Stomach (tissue), 9 donors: ENCODE data around the gene PIAS2. TPM values are rescaled to one million over a fixed set of nuclear protein-coding genes. Genes with fewer than 3 reads are reported as not detected.

Source experiments
- DNase-seq, 2 donors: peaks; one replicate each; pipeline versions ENCODE4 v3.0.0 to v3.0.0-alpha.2; 2013 to 2019
- H3K27ac ChIP-seq, 5 donors: fragments of 200-600 bp in 4 of 5; sonication (generic) in 4 of 5; one replicate each; pipeline ENCODE4 v1.5.1; 2013 to 2019; ENCODE audit warnings: mild to moderate bottlenecking in 1 of 5, moderate library complexity in 1 of 5
- H3K27me3 ChIP-seq, 3 donors: fragments of 200-600 bp; sonication (generic); one replicate each; pipeline ENCODE4 v1.5.1; 2017 to 2019; ENCODE audit warnings: mixed run types in 1 of 3
- H3K36me3 ChIP-seq, 4 donors: fragments of 200-600 bp; sonication (generic); 1 replicate in 3 of 4; 2 replicates in 1 of 4; pipeline ENCODE4 v1.5.1; 2016 to 2019
- H3K4me1 ChIP-seq, 4 donors: fragments of 200-600 bp; sonication (generic); one replicate each; pipeline ENCODE4 v1.5.1; 2016 to 2019
- H3K4me3 ChIP-seq, 4 donors: fragments of 200-600 bp; sonication (generic) in 3 of 4; one replicate each; pipeline ENCODE4 v1.5.1; 2016 to 2019; ENCODE audit warnings: mild to moderate bottlenecking in 1 of 4
- H3K9me3 ChIP-seq, 4 donors: fragments of 200-600 bp; sonication (generic); one replicate each; pipeline ENCODE4 v1.5.1; 2016 to 2019
- EP300 ChIP-seq: sonication (generic); formaldehyde crosslinking; IDR thresholded peaks from one replicate; pipeline ENCODE4 v1.6.1; 2017; ENCODE audit warnings: antibody characterized with exemption
- POLR2A ChIP-seq, 4 donors: fragments of 450-650 bp; IDR thresholded peaks; one replicate each; pipeline ENCODE4 v1.6.1; 2016; ENCODE audit warnings: antibody characterized with exemption in 4 of 4, control low read depth in 2 of 4, mild to moderate bottlenecking in 1 of 4, moderate library complexity in 1 of 4
- POLR2AphosphoS5 ChIP-seq, 3 donors: sonication (generic); formaldehyde crosslinking; IDR thresholded peaks; one replicate each; pipeline ENCODE4 v1.6.1; 2016; ENCODE audit warnings: antibody characterized with exemption in 3 of 3
- WGBS, 5 donors: extraction: QIAGEN DNeasy Blood & Tissue Kit in 3 of 5; methylation state at CpG; one replicate each; pipeline versions ENCODE4 v1.1.5 to v1.1.7; 2013 to 2018; 5-methylcytosine and 5-hydroxymethylcytosine counted together
- intact Hi-C: fragments of 100-400 bp; cut with DNase I; formaldehyde crosslinking; loops from one replicate; pipeline ENCODE4 v1.15.1; 2023; ENCODE audit warnings: low total_unique reads
- polyA plus RNA-seq, 3 donors: library from polyadenylated mRNA; stranded (reverse); fragments of 200-250 nt; gene quantifications; one replicate each; pipeline ENCODE4 v1.2.3, GENCODE V29; 2013
- total RNA-seq, 5 donors: library from RNA; depleted of rRNA; stranded (reverse); fragments of >200 nt; gene quantifications; one replicate each; pipeline versions ENCODE4 v1.1.0 to v1.2.3, GENCODE V29; 2014 to 2016
- TF ChIP-seq, protein P1 (sequence below), 7 experiments: fragments of 450-650 bp in 4 of 7; fragments of 200-600 bp in 3 of 7; sonication (generic) in 3 of 7; IDR thresholded peaks; one replicate each; pipeline ENCODE4 v1.5.1; 2016 to 2019; ENCODE audit warnings: antibody characterized with exemption in 7 of 7, control low read depth in 2 of 7, mild to moderate bottlenecking in 1 of 7
- donor health status: healthy with polysubstance abuse.
- donor health status: Bipolar disorder and iron deficiency.
- donor health status: healthy.

PIAS2 gene
- total and polyA plus RNA-seq, 8 donors: 3.4 to 83.4 (median 31.4) TPM

DNA sequence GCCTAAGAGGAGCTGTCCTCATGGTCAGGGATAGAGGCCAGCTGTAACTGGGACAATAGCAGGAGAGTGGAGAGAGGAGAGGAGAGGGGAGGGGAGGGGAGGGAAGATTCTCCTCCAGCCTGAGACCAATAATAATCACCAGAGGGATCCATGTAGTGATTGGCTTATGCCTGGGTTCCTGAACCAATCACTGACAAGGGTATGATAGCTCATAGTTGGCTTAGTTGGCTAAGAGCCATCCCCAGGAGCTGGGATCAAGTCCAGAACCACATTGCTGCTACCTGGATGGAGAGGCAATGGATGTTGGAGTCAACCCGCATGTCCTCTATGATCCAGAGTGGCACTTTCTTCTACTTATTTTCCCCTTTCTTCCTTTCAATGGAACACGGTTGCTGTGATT, 152.7 kb downstream of the PIAS2 start:
- no peak overlapping the region for H3K4me3 ChIP-seq
- peaks cover 0 to 38% (median 7%) of the 10 kb centered on the region in 3 donors for H3K27me3 ChIP-seq
- no peaks in the 10 kb centered on the region for H3K4me1 ChIP-seq
- H3K9me3 ChIP-seq: no peaks in the 10 kb centered on the region
- 86 to 93% (median 89%) methylated on average over 2 of the region's 2 CpGs for WGBS, 5 donors
- DNase-seq: no peak
- H3K36me3 ChIP-seq: no peaks in the 10 kb centered on the region
- intact Hi-C loops: no loop called here
- H3K27ac ChIP-seq: no peak overlapping the region
- TF ChIP-seq POLR2AphosphoS5 (IDR thresholded peaks at IDR 0.05): no peak
- TF ChIP-seq, protein P1, sequence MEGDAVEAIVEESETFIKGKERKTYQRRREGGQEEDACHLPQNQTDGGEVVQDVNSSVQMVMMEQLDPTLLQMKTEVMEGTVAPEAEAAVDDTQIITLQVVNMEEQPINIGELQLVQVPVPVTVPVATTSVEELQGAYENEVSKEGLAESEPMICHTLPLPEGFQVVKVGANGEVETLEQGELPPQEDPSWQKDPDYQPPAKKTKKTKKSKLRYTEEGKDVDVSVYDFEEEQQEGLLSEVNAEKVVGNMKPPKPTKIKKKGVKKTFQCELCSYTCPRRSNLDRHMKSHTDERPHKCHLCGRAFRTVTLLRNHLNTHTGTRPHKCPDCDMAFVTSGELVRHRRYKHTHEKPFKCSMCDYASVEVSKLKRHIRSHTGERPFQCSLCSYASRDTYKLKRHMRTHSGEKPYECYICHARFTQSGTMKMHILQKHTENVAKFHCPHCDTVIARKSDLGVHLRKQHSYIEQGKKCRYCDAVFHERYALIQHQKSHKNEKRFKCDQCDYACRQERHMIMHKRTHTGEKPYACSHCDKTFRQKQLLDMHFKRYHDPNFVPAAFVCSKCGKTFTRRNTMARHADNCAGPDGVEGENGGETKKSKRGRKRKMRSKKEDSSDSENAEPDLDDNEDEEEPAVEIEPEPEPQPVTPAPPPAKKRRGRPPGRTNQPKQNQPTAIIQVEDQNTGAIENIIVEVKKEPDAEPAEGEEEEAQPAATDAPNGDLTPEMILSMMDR (IDR thresholded peaks at IDR 0.05): no peak
- no peak for TF ChIP-seq POLR2A (IDR thresholded peaks at IDR 0.05)
- TF ChIP-seq EP300: no peak

DNA sequence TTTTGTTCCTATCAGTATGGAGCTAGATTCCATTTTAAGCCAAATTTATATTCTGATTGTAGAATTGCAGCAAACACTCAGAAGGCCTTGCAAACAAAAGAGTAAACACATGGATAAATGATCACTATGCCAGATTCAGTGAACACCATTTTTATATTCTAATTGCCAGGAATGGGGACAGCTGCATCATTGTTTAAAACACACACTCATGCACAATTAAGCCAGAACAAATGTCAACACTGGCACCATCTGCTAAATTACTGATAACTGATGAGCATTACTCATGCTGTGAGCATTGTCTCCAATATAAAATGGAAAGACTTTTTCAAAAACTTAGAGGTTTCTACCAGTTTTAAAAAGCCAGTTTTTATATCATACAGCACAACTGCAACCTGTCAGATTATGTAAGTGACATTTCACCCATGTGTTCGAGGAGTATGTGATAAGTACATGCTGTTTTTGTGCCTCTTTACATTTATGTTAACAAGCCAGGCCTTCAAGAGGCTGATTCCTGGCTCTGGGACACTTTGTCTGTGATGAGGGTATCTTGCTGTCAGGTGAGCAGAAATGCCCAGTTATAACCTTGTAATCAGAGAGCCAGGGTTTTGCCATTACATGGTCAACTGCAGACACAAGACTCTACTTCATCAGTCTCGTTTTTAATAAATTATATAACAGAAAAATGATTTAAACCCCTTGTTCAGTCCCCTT, 156.1 kb downstream of the PIAS2 start:
- no peak for DNase-seq
- H3K36me3 ChIP-seq: no peaks in the 10 kb centered on the region
- 34 to 54% (median 46%) methylated on average over 2 of the region's 2 CpGs for WGBS, 5 donors
- H3K4me1 ChIP-seq: peaks cover 19% of the 10 kb centered on the region in 4 donors
- no peak overlapping the region for H3K4me3 ChIP-seq
- TF ChIP-seq EP300: no peak
- TF ChIP-seq POLR2A (IDR thresholded peaks at IDR 0.05): no peak
- TF ChIP-seq, protein P1 (IDR thresholded peaks at IDR 0.05): no peak
- no peak for TF ChIP-seq POLR2AphosphoS5 (IDR thresholded peaks at IDR 0.05)
- H3K27me3 ChIP-seq: peaks cover 11 to 70% (median 33%) of the 10 kb centered on the region in 3 donors
- no peak overlapping the region for H3K27ac ChIP-seq
- H3K9me3 ChIP-seq: no peaks in the 10 kb centered on the region
- intact Hi-C loops: no loop called here

DNA sequence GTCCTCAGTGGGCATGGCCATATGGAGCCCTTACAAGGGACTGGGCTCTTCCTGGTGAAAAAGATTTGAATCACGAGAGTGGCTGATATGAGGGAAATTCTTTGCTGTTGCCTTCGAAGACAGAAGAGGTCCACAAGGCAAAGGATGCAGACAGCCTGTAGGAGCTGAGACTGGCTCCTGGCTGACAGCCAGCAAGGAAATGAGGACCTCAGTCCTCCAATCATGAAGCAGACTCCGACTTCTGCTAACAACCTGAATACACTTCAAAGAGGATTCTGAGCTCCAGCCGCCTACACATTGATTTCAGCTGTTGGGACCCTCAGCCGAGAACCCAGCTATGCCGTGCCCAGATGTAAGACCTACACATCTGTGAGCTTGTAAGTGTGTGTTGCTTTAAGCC, 157.4 kb downstream of the PIAS2 start:
- intact Hi-C loops: no loop called here
- peak in 1 of 2 donors; percentile 33 for DNase-seq
- no peak overlapping the region for H3K4me3 ChIP-seq
- H3K4me1 ChIP-seq: peaks cover 21 to 28% (median 25%) of the 10 kb centered on the region in 4 donors
- peaks cover 17 to 79% (median 47%) of the 10 kb centered on the region in 3 donors for H3K27me3 ChIP-seq
- 34 to 52% (median 49%) methylated on average over 5 to 6 of the region's 6 CpGs for whole genome bisulfite sequencing, 5 donors
- H3K9me3 ChIP-seq: no peaks in the 10 kb centered on the region
- no peak overlapping the region for H3K27ac ChIP-seq
- TF ChIP-seq POLR2AphosphoS5 (IDR thresholded peaks at IDR 0.05) (no peak), POLR2A (IDR thresholded peaks at IDR 0.05) (no peak), EP300 (no peak)
- TF ChIP-seq, protein P1 (IDR thresholded peaks at IDR 0.05): no peak
- H3K36me3 ChIP-seq: no peaks in the 10 kb centered on the region

DNA sequence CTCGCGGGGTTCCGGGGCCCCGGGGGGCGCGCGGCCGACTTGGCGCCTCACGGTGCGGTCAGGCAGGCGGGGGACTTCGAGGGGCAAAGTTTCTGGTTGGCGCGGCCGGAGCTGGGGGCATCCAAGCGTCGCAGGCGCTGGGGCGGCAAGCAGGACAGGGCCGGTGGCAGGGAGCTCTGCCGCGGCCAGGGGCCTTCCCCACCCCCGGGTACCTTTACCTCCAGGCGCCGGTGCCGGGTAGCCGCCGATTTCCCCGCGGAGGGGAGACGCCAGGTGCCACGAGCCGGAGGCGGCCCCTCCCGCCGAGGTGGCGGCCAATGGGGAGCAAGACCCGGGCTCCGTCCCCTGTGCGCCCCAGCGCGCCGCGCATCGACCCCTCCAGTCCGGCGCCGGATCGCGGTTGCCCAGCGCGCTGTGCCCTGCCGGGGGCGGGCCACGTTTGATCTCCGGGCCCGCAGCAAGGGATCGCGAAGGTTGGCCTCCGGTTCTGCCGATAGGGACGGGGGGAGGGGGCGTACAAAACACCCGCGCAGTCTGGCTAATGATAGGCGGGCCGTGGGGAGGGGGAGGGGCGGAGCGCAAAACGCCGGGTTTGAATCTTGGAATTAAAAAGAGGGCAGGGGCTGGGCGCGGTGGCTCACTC, 160.6 kb downstream of the PIAS2 start, which contains the start of gene ST8SIA5:
ST8SIA5 (minus strand) TSS at position 495 of the 643 bp plus-strand sequence. CDS start 545 bp downstream, outside the sequence.
- Histone ChIP-seq H3K4me3 (peak within 1 kb of the TSS; percentile 24 to 36 (median 30)), H3K9me3 (no peaks in the 10 kb centered on the region), H3K36me3 (no peaks in the 10 kb centered on the region), H3K27me3 (peaks cover 17 to 93% (median 52%) of the 10 kb centered on the region in 3 donors), H3K4me1 (peaks cover 21 to 28% (median 25%) of the 10 kb centered on the region in 4 donors), H3K27ac (no peak within 1 kb of the TSS)
- 1 to 5% (median 3%) methylated on average over 17 to 74 of the region's 74 CpGs for WGBS, 5 donors
- intact Hi-C loops: no loop called here
- TF ChIP-seq, protein P1 (IDR thresholded peaks at IDR 0.05): no peak
- no peak for TF ChIP-seq EP300
- no peak for TF ChIP-seq POLR2AphosphoS5 (IDR thresholded peaks at IDR 0.05)
- TF ChIP-seq POLR2A (IDR thresholded peaks at IDR 0.05): no peak
- peak in 1 of 2 donors; percentile 26 for DNase-seq
